Endothelial cell of umbilical vein (primary cell): ENCODE data around the gene C20orf202. TPM values are rescaled to one million over a fixed set of nuclear protein-coding genes. Genes with fewer than 3 reads are reported as not detected.

ENCODE experiments used
- BruUV-seq: library from RNA; stranded (reverse); fragments of 400-500 nt; replicated peaks from 2 replicates; lab custom pipeline; 2021; lab: Mats Ljungman, UMichigan
- CTCF ChIA-PET: fragments of 300-600, 350-600 bp; sonication (Branson Sonifier 250); formaldehyde crosslinking; loops from one replicate; lab custom pipeline; 2021; ENCODE audit warnings: antibody characterized with exemption, inconsistent platforms; lab: Charles Lee
- POLR2A ChIA-PET: fragments of 300-600, 350-600 bp; sonication (Branson Sonifier 250); formaldehyde crosslinking; loops from one replicate; lab custom pipeline; 2021; ENCODE audit warnings: antibody characterized with exemption, inconsistent platforms; lab: Charles Lee
- DNase-seq: peaks from one replicate; pipeline ENCODE4 v3.0.0-alpha.2; 2011; ENCODE audit warnings: low read depth, low spot score
- FAIRE-seq: peaks from 2 replicates; lab custom pipeline; 2011; peaks lifted over from hg19 to GRCh38; lab: Jason Lieb, UNC
- H2AFZ ChIP-seq: 2 replicates; pipeline ENCODE4 v1.6.0; 2012; ENCODE audit warnings: low read depth, low read length, control low read depth, inconsistent platforms
- H3K27ac ChIP-seq: 2 replicates; pipeline ENCODE4 v1.5.1; 2011; ENCODE audit warnings: low read depth, mild to moderate bottlenecking, control low read depth, low read length, moderate library complexity; ENCODE audit not compliant: insufficient read depth
- H3K27me3 ChIP-seq, 2 experiments: 2 replicates each; pipeline versions ENCODE4 v1.6.0 to v1.6.1; 2011; ENCODE audit warnings: low read length in 2 of 2, mixed read lengths in 1 of 2; ENCODE audit not compliant: control insufficient read depth in 2 of 2, insufficient read depth in 2 of 2
- H3K36me3 ChIP-seq, 2 experiments: 2 replicates in 1 of 2; 3 replicates in 1 of 2; pipeline ENCODE4 v1.5.1; 2011; ENCODE audit warnings: low read length in 2 of 2, mild to moderate bottlenecking in 1 of 2, moderate library complexity in 1 of 2; ENCODE audit not compliant: control insufficient read depth in 2 of 2, insufficient read depth in 2 of 2; ENCODE audit errors: extremely low read depth in 1 of 2
- H3K4me1 ChIP-seq: 3 replicates; pipeline ENCODE4 v1.5.1; 2011; ENCODE audit warnings: mild to moderate bottlenecking, low read length; ENCODE audit not compliant: control insufficient read depth, insufficient read depth; ENCODE audit errors: extremely low read depth
- H3K4me2 ChIP-seq: 2 replicates; pipeline ENCODE4 v1.6.1; 2011; ENCODE audit warnings: low read length, control low read depth, mixed read lengths; ENCODE audit not compliant: insufficient read depth
- H3K4me3 ChIP-seq, 3 experiments: fragments of 200-600 bp in 1 of 3; sonication (generic), shearing (Covaris generic) in 1 of 3; replicated peaks in 1 of 3; 2 replicates each; pipeline ENCODE4 v1.5.1; 2011 to 2016; ENCODE audit warnings: control low read depth in 3 of 3, low read length in 3 of 3, mild to moderate bottlenecking in 2 of 3, inconsistent platforms in 1 of 3, low read depth in 1 of 3, moderate library complexity in 1 of 3; ENCODE audit not compliant: insufficient read depth in 1 of 3
- H3K79me2 ChIP-seq: 2 replicates; pipeline ENCODE4 v1.6.0; 2012; ENCODE audit warnings: low read length, inconsistent platforms; ENCODE audit not compliant: control insufficient read depth, insufficient read depth
- H3K9ac ChIP-seq: replicated peaks from 2 replicates; pipeline ENCODE3; 2011; ENCODE audit warnings: low read length, control low read depth; ENCODE audit not compliant: insufficient read depth; ENCODE audit errors: extremely low read depth
- H3K9me1 ChIP-seq: replicated peaks from 3 replicates; pipeline ENCODE4 v1.6.0; 2011; ENCODE audit warnings: mild to moderate bottlenecking, low read length; ENCODE audit not compliant: control insufficient read depth, insufficient read depth; ENCODE audit errors: extremely low read depth
- H3K9me3 ChIP-seq: replicated peaks from 2 replicates; pipeline ENCODE4 v1.5.1; 2012; ENCODE audit warnings: low read length, inconsistent platforms; ENCODE audit not compliant: control insufficient read depth, insufficient read depth
- H4K20me1 ChIP-seq: replicated peaks from 2 replicates; pipeline ENCODE3; 2011; ENCODE audit warnings: mild to moderate bottlenecking, low read length; ENCODE audit not compliant: control insufficient read depth, insufficient read depth; ENCODE audit errors: extremely low read depth
- EZH2 ChIP-seq: IDR thresholded peaks from 2 replicates; pipeline ENCODE4 v1.6.1; 2012; ENCODE audit warnings: borderline replicate concordance, low read depth, mild to moderate bottlenecking, moderate library complexity, low read length, inconsistent platforms; ENCODE audit not compliant: severe bottlenecking
- FOS ChIP-seq: IDR thresholded peaks from 2 replicates; pipeline ENCODE4 v1.6.1; 2011; ENCODE audit warnings: mild to moderate bottlenecking, low read length, moderate library complexity, borderline replicate concordance; ENCODE audit not compliant: insufficient read depth
- GATA2 ChIP-seq: IDR thresholded peaks from 2 replicates; pipeline ENCODE4 v1.7.0; 2011; ENCODE audit warnings: low read depth, mild to moderate bottlenecking, moderate library complexity, mixed read lengths, low read length; ENCODE audit not compliant: insufficient read length, insufficient read depth
- JUN ChIP-seq: IDR thresholded peaks from 2 replicates; pipeline ENCODE4 v1.6.1; 2011; ENCODE audit warnings: borderline replicate concordance, low read depth; ENCODE audit not compliant: insufficient read length, insufficient read depth
- MYC ChIP-seq: IDR thresholded peaks from one replicate; pipeline ENCODE4 v1.6.1; 2011; ENCODE audit warnings: mild to moderate bottlenecking, low read depth, low read length
- POLR2A ChIP-seq: IDR thresholded peaks from 2 replicates; pipeline ENCODE4 v1.6.1; 2012; ENCODE audit warnings: low read depth, mild to moderate bottlenecking, control low read depth, low read length
- POLR2AphosphoS5 ChIP-seq: IDR thresholded peaks from 2 replicates; pipeline ENCODE4 v1.6.1; 2012; ENCODE audit warnings: low read depth, mild to moderate bottlenecking, control low read depth, low read length, moderate library complexity; ENCODE audit not compliant: insufficient read depth
- dilution Hi-C: fragments of 300-500 bp; cut with MboI; formaldehyde crosslinking; loops from one replicate; pipeline ENCODE4 v1.15.0; 2019; ENCODE audit warnings: low sequenced_read_pairs; ENCODE audit not compliant: extremely low pct_ligation_motif_present
- intact Hi-C: fragments of 100-400 bp; cut with micrococcal nuclease; formaldehyde crosslinking; loops from one replicate; pipeline ENCODE4 v1.10.0; 2022
- polyA plus RNA-seq, 4 experiments: library from polyadenylated mRNA; depleted of rRNA in 3 of 4; stranded (reverse) in 3 of 4; unstranded in 1 of 4; fragments of >200 nt; gene quantifications; 2 replicates each; pipeline versions ENCODE4 v1.2.1 to v1.2.3, GENCODE V29; 2011 to 2012; ENCODE audit warnings: missing spikeins in 1 of 4
- total RNA-seq: library from RNA; stranded (reverse); gene quantifications from 2 replicates; pipeline ENCODE4 v1.2.3, GENCODE V29; 2021
- TF ChIP-seq, protein P1 (sequence below), 2 donors: IDR thresholded peaks; 1 replicate in 1 of 2; 2 replicates in 1 of 2; pipeline ENCODE4 v1.5.1; 2011; ENCODE audit warnings: low read length in 2 of 2, mild to moderate bottlenecking in 2 of 2, moderate library complexity in 2 of 2, control low read depth in 1 of 2, inconsistent platforms in 1 of 2, low read depth in 1 of 2; ENCODE audit not compliant: insufficient read depth in 1 of 2; ENCODE audit errors: extremely low read depth in 1 of 2
- TF ChIP-seq, protein P2 (sequence below): IDR thresholded peaks from 2 replicates; pipeline ENCODE4 v1.6.1; 2011; ENCODE audit not compliant: insufficient read depth, insufficient read length

The C20orf202 gene
- total and polyA plus RNA-seq, 2 donors (not counting 3 experiments of a cell fraction or from before 2014, with no cell fraction given), result not detected

DNA sequence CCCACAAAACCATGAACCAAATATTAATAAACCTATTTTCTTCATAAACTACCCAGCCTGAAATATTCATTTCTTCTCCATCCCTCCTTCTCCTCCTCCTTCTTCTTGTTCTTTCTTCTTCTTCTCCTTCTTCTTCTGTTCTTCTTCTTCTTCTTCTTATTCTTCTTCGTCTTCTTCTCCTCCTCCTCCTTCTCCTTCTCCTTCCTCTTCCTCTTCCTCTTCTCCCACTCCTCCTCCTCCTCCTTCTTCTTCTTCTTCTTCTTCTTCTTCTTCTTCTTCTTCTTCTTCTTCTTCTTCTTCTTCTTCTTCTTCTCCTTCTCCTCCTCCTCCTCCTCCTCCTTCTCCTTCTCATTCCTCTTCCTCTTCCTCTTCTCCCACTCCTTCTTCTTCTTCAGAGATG lies 13.4 kb upstream of the C20orf202 start:
- intact Hi-C loops (loop anchor here (10.0 kb wide), 1 partner anchor 235 kb away; no protein-coding TSS in a partner anchor), dilution Hi-C loops (no loop called here)
- no peak overlapping the region for H3K4me3 ChIP-seq
- peaks cover 4 to 22% of the 10 kb centered on the region in 2 experiments for H3K27me3 ChIP-seq
- H3K36me3 ChIP-seq, result no peaks in the 10 kb centered on the region
- H2AFZ ChIP-seq, result no peak overlapping the region
- no peaks in the 10 kb centered on the region for H4K20me1 ChIP-seq
- TF ChIP-seq GATA2 (no peak), FOS (no peak), MYC (no peak), POLR2AphosphoS5 (no peak), POLR2A (no peak), EZH2 (no peak), JUN (no peak)
- TF ChIP-seq, protein P1, sequence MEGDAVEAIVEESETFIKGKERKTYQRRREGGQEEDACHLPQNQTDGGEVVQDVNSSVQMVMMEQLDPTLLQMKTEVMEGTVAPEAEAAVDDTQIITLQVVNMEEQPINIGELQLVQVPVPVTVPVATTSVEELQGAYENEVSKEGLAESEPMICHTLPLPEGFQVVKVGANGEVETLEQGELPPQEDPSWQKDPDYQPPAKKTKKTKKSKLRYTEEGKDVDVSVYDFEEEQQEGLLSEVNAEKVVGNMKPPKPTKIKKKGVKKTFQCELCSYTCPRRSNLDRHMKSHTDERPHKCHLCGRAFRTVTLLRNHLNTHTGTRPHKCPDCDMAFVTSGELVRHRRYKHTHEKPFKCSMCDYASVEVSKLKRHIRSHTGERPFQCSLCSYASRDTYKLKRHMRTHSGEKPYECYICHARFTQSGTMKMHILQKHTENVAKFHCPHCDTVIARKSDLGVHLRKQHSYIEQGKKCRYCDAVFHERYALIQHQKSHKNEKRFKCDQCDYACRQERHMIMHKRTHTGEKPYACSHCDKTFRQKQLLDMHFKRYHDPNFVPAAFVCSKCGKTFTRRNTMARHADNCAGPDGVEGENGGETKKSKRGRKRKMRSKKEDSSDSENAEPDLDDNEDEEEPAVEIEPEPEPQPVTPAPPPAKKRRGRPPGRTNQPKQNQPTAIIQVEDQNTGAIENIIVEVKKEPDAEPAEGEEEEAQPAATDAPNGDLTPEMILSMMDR (IDR thresholded peaks at IDR 0.05; ENCODE audit: extremely low read depth in 1 of 2, insufficient read depth in 1 of 2, low read depth in 1 of 2, low read length in 2 of 2), result no peak
- TF ChIP-seq, protein P2, sequence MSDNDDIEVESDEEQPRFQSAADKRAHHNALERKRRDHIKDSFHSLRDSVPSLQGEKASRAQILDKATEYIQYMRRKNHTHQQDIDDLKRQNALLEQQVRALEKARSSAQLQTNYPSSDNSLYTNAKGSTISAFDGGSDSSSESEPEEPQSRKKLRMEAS, result no peak
- no peaks in the 10 kb centered on the region for H3K79me2 ChIP-seq
- no peak overlapping the region for H3K9ac ChIP-seq
- DNase-seq (no peak), FAIRE-seq (no peak)
- no peak overlapping the region for H3K4me2 ChIP-seq
- H3K27ac ChIP-seq, result no peak overlapping the region
- H3K9me1 ChIP-seq, result no peaks in the 10 kb centered on the region
- H3K4me1 ChIP-seq, result no peaks in the 10 kb centered on the region
- CTCF ChIA-PET, result interaction anchor here (1.1 kb wide), 1 partner anchor 314 kb away, joined by 3 read pairs; no protein-coding TSS in a partner anchor
- POLR2A ChIA-PET, result no interaction called here
- BruUV-seq, result no TSS peak
- no peaks in the 10 kb centered on the region for H3K9me3 ChIP-seq
